Fibroblast of skin of right biceps (primary cell): ENCODE results near the gene ANKRD31.

ENCODE experiments used
- DNase-seq: peaks from one replicate; pipeline ENCODE4 v3.0.0-alpha.2; 2013

The ANKRD31 gene

GRCh38 chr5:75057561-75057960, 179.1 kb downstream of the ANKRD31 start:
- no peak for DNase-seq

- DNase-seq, result peak; percentile 80
Observed at GRCh38 chr5:75055727-75056144, 180.9 kb downstream of the ANKRD31 start.

DNA sequence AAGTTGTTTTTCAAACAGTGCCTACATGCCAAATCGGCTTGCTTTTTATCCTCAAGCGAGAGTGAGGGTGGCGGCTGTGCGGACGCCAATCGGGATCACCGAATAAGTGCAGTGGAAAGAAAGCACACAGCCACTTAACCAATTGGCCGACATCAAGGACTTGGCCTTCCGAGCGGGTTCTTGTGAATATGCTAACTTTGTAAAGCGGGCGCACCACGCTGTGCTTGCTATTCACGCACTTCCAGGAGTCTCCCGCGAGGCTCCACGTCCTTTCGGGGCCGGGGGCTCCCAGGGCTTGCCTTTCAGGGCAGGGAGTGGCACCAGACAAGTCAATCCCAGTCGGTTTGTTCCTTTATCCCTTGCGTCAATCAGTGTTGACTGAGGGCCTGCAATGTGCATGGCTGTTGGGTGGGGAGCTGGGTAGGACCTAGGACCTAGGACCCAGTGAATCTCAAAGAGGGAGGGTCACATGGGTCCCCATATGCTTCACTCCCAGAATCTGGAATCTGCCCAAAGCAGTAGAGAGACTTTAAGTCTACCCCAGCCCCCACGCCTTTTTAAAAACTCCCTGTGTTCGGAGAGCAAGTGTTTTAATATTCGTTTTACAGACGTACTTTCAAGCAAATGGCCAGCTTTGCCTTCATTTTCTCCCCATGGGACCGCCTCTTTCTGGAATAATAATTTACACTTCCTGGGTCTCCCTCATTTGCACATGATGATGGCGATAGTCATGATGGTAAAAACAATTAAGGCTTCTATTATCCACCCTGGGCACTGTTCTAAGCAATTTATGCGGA, 182.3 kb downstream of the ANKRD31 start:
- peak; percentile 51 for DNase-seq

GRCh38 chr5:75053304-75054133, 183.2 kb downstream of the ANKRD31 start:
- DNase-seq, result peak; percentile 86

DNA sequence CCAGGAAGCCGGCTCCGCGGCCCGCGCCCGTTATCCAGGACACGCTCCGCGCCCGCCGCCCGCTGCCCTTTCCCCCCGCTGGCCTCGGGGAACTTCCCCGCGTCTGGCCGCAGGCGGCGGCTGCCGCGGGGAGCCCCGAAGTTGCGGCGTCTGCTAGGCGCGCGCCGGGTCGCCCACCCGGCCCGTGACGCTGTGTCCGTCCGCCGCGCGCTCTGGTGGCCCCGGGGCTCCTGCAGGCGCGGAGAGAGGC, 183.7 kb downstream of the ANKRD31 start:
- no peak for DNase-seq

- DNase-seq, result peak; percentile 63
Observed at GRCh38 chr5:75052192-75053053, 184.3 kb downstream of the ANKRD31 start, which contains the start of gene GCNT4. TSS of gene GCNT4 (minus strand) at chr5:75052558. CDS start at chr5:75030037, 22,521 bp downstream.

GRCh38 chr5:75051217-75051751, 185.4 kb downstream of the ANKRD31 start:
- DNase-seq, result no peak

- peak; percentile 64 for DNase-seq
Observed at GRCh38 chr5:75050415-75050814, 186.3 kb downstream of the ANKRD31 start.

- DNase-seq, result peak; percentile 66
Observed at GRCh38 chr5:75049456-75050351, 187.0 kb downstream of the ANKRD31 start.

- DNase-seq, result peak; percentile 42
Observed at GRCh38 chr5:75048457-75048953, 188.2 kb downstream of the ANKRD31 start.

- DNase-seq, result no peak
Observed at GRCh38 chr5:75047356-75047755, 189.3 kb downstream of the ANKRD31 start.

DNA sequence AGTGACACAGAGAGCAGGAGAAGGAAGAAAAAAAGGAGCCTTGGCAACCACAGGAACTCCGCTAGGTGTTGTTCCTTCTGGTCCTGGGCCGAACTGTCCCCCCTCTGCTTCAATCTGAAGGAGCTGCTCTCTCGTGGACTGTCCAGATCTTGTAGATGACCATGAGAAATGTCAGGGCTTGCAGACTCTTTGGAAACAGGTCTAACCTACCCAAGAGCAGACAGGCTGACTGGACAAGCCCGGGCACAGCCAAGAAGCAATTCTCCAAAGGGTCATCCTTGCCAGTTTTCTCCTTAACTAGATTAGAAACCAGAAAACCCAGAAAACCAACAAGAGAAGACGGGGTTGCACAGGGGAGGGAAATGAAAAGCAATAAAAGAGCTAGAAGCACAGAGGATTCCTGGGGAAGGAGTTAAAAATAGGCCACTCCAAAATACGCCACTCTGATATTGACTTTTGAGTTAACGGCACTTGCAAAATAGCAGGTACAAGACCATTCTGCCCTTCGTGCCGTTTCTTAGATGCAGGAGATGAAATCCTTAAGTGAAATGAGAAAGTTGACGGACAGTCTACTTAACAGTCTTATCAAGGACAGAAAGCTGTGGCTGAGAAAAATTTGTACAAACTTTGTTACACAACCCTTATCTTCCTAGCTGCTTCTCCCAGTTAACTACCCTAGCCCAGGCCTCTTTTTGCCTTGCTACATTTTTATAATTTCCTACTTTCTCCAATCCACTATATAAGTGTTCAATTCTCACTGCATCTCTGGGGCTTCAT, 190.1 kb downstream of the ANKRD31 start:
- DNase-seq, result no peak

DNA sequence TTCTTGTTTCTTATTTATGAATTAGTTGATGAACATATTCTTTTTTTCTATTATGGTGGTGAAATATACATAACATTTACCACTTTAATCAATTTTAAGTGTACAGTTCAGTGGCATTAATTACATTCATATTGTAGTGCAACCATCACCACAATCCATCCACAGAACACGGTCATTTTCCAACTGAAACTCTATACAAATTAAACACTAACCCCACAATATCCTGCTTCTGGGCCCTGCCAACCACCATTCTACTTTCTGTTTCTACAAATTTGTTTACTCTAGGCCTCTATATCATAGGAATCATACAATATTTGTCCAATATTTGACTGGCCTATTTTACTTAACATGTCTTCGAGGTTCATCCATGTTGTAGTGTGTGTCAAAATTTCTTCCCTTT, 191.6 kb downstream of the ANKRD31 start:
- no peak for DNase-seq

DNA sequence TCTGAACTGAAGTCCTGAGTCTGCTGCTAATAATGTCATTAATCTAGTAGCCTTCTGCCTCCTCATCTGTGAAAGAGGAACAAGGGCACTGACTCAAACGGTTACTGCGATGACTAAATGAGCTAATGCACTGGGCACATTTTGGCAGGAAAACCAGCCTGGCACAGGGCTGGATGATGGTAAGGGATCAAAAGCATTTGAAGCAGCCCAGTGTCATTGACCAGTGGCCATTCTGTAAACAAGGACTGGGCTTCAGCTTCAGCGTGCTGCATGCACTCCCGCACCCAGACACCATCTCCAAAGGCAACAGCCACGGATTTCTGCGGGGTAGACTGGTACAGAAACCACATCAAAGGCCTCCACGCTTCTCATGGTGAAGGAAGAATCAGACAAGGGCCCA, 192.3 kb downstream of the ANKRD31 start:
- no peak for DNase-seq

- no peak for DNase-seq
Observed at GRCh38 chr5:75043633-75044264, 192.9 kb downstream of the ANKRD31 start.

DNA sequence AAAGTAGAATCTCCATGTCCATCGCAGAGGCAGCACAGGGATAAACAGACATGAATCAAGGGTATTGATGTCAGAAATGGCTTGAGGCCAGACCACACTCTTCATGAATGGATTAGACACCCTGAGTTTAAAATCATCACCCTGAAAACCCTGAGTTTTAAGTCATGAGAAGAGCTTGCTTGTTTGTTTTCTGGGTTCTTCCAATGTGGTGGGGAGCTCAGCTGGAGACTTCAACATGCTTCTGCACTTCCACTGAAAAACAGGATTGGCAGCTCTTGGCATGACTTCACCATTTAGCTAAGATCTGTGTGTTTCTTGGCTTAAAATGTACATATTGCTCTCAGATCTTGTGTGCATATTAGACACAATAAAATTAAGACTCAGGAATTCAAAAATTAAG, 194.2 kb downstream of the ANKRD31 start:
- peak; percentile 19 for DNase-seq

DNA sequence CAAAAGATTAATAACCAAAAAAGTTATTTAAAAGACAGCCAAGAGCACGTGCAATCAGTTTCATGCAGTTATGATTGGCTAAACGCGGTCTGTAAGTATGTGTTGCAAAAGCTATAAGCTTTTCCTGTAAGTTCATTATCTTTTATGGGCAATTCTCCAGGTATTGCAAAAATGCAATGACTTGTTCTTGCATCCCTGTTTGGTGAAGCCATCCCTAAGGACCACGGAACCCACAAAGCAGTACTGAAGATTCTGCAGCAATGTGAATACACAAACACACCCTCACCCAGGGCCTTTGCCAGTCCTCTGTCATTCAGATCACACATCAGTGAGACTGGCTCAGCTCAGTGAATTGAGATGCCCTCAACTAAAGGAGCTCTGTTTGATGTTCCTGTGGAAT, 195.7 kb downstream of the ANKRD31 start:
- peak; percentile 79 for DNase-seq

- peak; percentile 88 for DNase-seq
Observed at GRCh38 chr5:75037106-75037505, 199.6 kb downstream of the ANKRD31 start.

- no peak for DNase-seq
Observed at GRCh38 chr5:75034137-75034739, 202.4 kb downstream of the ANKRD31 start.

DNA sequence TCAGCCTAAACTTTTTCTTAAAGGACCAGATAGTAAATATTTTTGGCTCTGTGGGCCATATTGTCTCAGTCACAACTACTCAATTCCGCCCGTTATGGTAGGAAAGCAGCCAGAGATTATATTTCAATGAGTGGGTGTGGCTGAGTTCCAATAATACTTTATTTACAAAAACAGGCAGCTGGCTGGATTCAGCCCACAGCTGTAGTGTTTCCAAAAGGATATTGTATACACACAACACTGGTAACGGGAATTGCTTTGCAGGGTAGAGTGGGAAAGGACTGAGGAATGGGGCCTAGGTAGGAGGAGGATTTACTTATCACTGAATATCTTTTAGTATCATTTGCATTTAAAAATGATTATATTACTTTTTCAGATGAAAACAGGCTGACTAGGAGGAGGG, 205.3 kb downstream of the ANKRD31 start:
- DNase-seq, result no peak
